ENCODE results near the gene TMEM237. TPM values are rescaled to one million over a fixed set of nuclear protein-coding genes. Genes with fewer than 3 reads are reported as not detected.
"Not testable (repeated sequence)": the region's sequence is repeated elsewhere in the genome, so short reads cannot be mapped to it uniquely, and the experiment has no call there.

TMEM237 gene
- polyA plus RNA-seq, 1 experiment: 51.5 TPM

DNA sequence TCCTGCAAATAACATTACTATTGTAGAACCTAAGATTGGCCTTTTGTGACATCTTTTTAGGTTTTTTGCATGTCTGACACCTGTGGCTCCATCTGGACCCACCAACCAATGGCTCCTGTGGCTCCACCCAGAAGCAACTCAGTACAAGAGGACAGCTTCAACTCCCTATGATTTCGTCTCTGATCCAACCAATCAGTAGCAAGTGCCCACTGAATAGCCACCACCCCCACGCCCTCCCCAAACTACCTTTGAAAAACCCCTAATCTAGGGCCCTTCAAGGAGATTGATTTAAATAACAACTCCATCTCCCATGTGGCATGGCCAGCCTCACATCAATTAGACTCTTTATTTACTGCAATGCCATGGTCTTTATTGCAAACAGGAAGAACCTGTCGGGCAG is 31.5 kb upstream of the TMEM237 start:
- ChIA-PET POLR2A (no interaction called here), CTCF (no interaction called here)
- no peak overlapping the region for H3K27ac ChIP-seq (ENCODE audit: low read depth, low read length)
- no peaks in the 10 kb centered on the region; the same call in 1 of the 2 replicates for H3K9me3 ChIP-seq (ENCODE audit: control insufficient read depth, insufficient read depth, low read length)
- H3K27me3 ChIP-seq (ENCODE audit: control insufficient read depth, insufficient read depth, low read length): no peaks in the 10 kb centered on the region
- H3K4me3 ChIP-seq (ENCODE audit: low read depth, low read length): no peak overlapping the region
- DNase-seq (ENCODE audit: low read depth, low spot score): no peak
- TF ChIP-seq, protein P1, sequence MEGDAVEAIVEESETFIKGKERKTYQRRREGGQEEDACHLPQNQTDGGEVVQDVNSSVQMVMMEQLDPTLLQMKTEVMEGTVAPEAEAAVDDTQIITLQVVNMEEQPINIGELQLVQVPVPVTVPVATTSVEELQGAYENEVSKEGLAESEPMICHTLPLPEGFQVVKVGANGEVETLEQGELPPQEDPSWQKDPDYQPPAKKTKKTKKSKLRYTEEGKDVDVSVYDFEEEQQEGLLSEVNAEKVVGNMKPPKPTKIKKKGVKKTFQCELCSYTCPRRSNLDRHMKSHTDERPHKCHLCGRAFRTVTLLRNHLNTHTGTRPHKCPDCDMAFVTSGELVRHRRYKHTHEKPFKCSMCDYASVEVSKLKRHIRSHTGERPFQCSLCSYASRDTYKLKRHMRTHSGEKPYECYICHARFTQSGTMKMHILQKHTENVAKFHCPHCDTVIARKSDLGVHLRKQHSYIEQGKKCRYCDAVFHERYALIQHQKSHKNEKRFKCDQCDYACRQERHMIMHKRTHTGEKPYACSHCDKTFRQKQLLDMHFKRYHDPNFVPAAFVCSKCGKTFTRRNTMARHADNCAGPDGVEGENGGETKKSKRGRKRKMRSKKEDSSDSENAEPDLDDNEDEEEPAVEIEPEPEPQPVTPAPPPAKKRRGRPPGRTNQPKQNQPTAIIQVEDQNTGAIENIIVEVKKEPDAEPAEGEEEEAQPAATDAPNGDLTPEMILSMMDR (IDR thresholded peaks at IDR 0.05; ENCODE audit: low read depth, low read length): no peak

DNA sequence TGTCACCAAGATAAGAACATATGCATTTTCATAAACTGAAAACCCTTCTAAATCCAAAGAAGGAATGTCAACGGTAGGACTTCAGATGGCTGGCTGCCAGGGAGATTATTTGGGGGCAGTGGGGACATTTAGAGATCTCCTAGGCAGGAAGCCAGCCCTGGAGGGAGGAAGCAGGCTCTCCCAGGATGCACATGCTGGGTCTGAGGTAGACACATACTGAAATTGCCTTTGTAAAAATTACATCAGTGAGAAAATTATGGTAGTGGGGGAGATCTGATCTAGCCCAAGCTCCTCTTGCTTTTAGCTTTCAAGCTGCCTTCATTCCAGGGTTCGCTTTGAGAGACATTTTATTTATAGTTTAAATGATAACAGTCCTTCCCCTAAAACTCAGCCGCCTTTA is 31.0 kb upstream of the TMEM237 start:
- Histone ChIP-seq H3K9me3 (ENCODE audit: control insufficient read depth, insufficient read depth, low read length) (no peaks in the 10 kb centered on the region; the same call in 1 of the 2 replicates), H3K4me3 (ENCODE audit: low read depth, low read length) (no peak overlapping the region), H3K27ac (ENCODE audit: low read depth, low read length) (no peak overlapping the region), H3K27me3 (ENCODE audit: control insufficient read depth, insufficient read depth, low read length) (no peaks in the 10 kb centered on the region)
- ChIA-PET POLR2A (no interaction called here), CTCF (interaction anchor here (0.5 kb wide), 1 partner anchor 904 kb away, joined by 5 read pairs; no protein-coding TSS in a partner anchor)
- no peak for DNase-seq (ENCODE audit: low read depth, low spot score)
- TF ChIP-seq, protein P1 (IDR thresholded peaks at IDR 0.05; ENCODE audit: low read depth, low read length): no peak

DNA sequence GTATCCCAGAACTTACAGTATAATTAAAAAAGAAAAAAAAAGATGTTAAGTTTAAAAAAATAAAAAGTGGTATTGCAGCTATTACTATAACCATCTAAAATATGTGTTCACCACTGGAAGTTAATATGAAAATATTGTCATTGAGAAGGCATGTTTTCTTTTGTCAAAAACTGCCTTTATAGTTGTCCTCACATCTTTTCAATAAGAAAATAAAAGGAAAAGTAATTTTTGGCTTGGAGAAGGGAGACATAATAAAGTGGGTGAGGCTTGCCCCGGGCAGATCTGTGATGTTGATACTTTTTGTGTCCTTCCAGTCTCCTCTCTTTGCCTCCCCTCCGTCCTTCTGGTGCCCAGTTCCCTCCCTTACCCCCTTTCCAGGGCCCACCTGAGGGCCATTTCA is 30.2 kb upstream of the TMEM237 start:
- no peaks in the 10 kb centered on the region for H3K27me3 ChIP-seq (ENCODE audit: control insufficient read depth, insufficient read depth, low read length)
- no peak for DNase-seq (ENCODE audit: low read depth, low spot score)
- TF ChIP-seq, protein P1 (IDR thresholded peaks at IDR 0.05; ENCODE audit: low read depth, low read length): no peak
- ChIA-PET POLR2A (no interaction called here), CTCF (no interaction called here)
- H3K9me3 ChIP-seq (ENCODE audit: control insufficient read depth, insufficient read depth, low read length): no peaks in the 10 kb centered on the region; the same call in 1 of the 2 replicates
- no peak overlapping the region for H3K27ac ChIP-seq (ENCODE audit: low read depth, low read length)
- H3K4me3 ChIP-seq (ENCODE audit: low read depth, low read length): no peak overlapping the region

DNA sequence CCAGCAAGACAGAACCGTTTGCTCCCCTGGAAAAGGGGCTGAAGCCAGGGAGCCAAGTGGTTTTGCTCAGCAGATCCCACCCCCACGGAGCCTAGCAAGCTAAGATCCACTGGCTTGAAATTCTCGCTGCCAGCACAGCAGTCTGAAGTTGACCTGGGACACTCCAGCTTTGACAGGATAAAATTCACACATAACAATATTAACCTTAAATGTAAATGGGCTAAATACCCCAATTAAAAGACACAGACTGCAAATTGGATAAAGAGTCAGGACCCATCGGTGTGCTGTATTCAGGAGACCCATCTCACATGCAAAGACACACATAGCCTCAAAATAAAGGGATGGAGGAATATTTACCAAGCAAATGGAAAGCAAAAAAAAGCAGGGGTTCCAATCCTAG is 27.9 kb upstream of the TMEM237 start:
- CTCF ChIA-PET; H3K4me3 ChIP-seq (ENCODE audit: low read depth, low read length); DNase-seq (ENCODE audit: low read depth, low spot score); H3K9me3 ChIP-seq (ENCODE audit: control insufficient read depth, insufficient read depth, low read length); H3K27ac ChIP-seq (ENCODE audit: low read depth, low read length); POLR2A ChIA-PET; H3K27me3 ChIP-seq (ENCODE audit: control insufficient read depth, insufficient read depth, low read length): not testable (repeated sequence)

DNA sequence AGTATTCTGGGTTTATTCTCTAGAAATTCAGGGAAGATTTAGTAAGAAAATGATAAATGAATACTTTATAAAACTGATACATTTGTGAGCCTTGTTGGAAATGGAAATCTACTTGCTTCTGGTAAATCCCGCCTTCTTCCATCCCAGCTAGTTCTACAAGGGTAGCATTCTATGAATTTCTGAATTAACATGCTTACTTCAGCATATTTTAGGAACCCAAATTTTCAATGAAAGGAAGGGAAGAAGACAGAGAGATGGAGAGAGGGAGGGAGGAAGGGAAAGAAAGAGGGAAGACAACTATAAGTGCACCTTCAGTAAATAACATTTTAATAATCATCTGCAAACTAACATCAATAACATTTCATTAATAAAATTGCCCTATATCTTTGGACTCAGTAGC is 26.6 kb upstream of the TMEM237 start:
- CTCF ChIA-PET: no interaction called here
- TF ChIP-seq, protein P1 (IDR thresholded peaks at IDR 0.05; ENCODE audit: low read depth, low read length): no peak
- POLR2A ChIA-PET: no interaction called here
- Histone ChIP-seq H3K4me3 (ENCODE audit: low read depth, low read length) (no peak overlapping the region), H3K9me3 (ENCODE audit: control insufficient read depth, insufficient read depth, low read length) (no peaks in the 10 kb centered on the region; the same call in 1 of the 2 replicates), H3K27me3 (ENCODE audit: control insufficient read depth, insufficient read depth, low read length) (no peaks in the 10 kb centered on the region), H3K27ac (ENCODE audit: low read depth, low read length) (no peak overlapping the region)
- DNase-seq (ENCODE audit: low read depth, low spot score): no peak

DNA sequence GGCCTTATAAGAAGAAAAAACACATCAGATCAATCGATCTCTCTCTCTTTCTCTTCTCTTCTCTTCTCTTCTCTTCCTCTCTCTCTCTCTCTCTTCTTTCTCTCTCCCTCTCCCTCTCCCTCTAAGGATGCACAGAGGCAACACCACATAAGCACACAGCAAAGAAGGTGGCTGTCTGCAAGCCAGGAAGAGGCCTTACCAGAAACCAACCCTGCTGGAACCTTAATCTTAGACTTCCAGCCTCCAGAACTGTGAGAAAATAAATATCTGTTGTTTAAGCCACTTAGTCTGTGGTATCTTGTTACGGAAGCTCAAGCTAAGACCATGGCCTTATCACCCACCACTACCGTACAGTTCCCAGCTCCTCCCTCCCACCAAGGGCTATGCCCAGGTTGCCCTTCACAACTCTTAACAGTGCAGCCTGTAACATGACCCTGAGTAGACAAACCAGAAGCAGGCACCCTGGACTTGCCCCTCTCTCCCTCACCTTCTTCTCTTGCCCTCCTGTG is 25.2 kb upstream of the TMEM237 start:
- no peak for DNase-seq (ENCODE audit: low read depth, low spot score)
- Histone ChIP-seq H3K27ac (ENCODE audit: low read depth, low read length) (no peak overlapping the region), H3K9me3 (ENCODE audit: control insufficient read depth, insufficient read depth, low read length) (no peaks in the 10 kb centered on the region; the same call in 1 of the 2 replicates), H3K27me3 (ENCODE audit: control insufficient read depth, insufficient read depth, low read length) (no peaks in the 10 kb centered on the region), H3K4me3 (ENCODE audit: low read depth, low read length) (no peak overlapping the region)
- ChIA-PET CTCF (no interaction called here), POLR2A (no interaction called here)
- TF ChIP-seq, protein P1 (IDR thresholded peaks at IDR 0.05; ENCODE audit: low read depth, low read length): no peak

Measured in AG04450 (cell line).